Heart right ventricle (tissue), 16 donors: ENCODE results near the gene CD34. TPM values are rescaled to one million over a fixed set of nuclear protein-coding genes. Genes with fewer than 3 reads are reported as not detected.
"Not testable (repeated sequence)": the region's sequence is repeated elsewhere in the genome, so short reads cannot be mapped to it uniquely, and the experiment has no call there.

Source experiments
- ATAC-seq, 8 donors: fragments of 200-7000 bp; cut with Tn5 transposase; one replicate each; pipeline ENCODE4 v1.9.1; 2020; ENCODE audit warnings: mild to moderate bottlenecking in 8 of 8, moderate library complexity in 8 of 8, moderate number of reproducible peaks in 1 of 8
- DNase-seq, 2 donors: peaks; one replicate each; pipeline ENCODE4 v3.0.0-alpha.2; 2020
- H3K27ac ChIP-seq, 10 donors: fragments of 200-600 bp; sonication (generic) in 2 of 10; one replicate each; pipeline versions ENCODE4 v1.5.0 to v1.8.0; 2020 to 2022; ENCODE audit warnings: mild to moderate bottlenecking in 3 of 10
- H3K27me3 ChIP-seq, 7 donors: fragments of 200-600 bp; one replicate each; pipeline ENCODE4 v1.8.0; 2021 to 2022; ENCODE audit warnings: mild to moderate bottlenecking in 2 of 7
- H3K36me3 ChIP-seq, 9 donors: fragments of 200-600 bp; sonication (generic) in 1 of 9; one replicate each; pipeline versions ENCODE4 v1.5.0 to v1.8.0; 2020 to 2022; ENCODE audit warnings: mild to moderate bottlenecking in 2 of 9
- H3K4me1 ChIP-seq, 9 donors: fragments of 200-600 bp; sonication (generic) in 1 of 9; one replicate each; pipeline versions ENCODE4 v1.5.0 to v1.8.0; 2020 to 2022; ENCODE audit warnings: mild to moderate bottlenecking in 4 of 9
- H3K4me3 ChIP-seq, 10 donors: fragments of 200-600 bp; sonication (generic) in 2 of 10; one replicate each; pipeline versions ENCODE4 v1.5.0 to v1.8.0; 2020 to 2022; ENCODE audit warnings: mild to moderate bottlenecking in 7 of 10, moderate library complexity in 2 of 10
- H3K9me3 ChIP-seq, 11 donors: fragments of 200-600 bp in 10 of 11; sonication (generic) in 2 of 11; one replicate each; pipeline versions ENCODE4 v1.5.0 to v1.8.0; 2013 to 2022; ENCODE audit warnings: mild to moderate bottlenecking in 2 of 11, control low read depth in 1 of 11, moderate library complexity in 1 of 11
- CTCF ChIP-seq, 9 donors: fragments of 200-600 bp; sonication (generic) in 2 of 9; IDR thresholded peaks; one replicate each; pipeline versions ENCODE4 v1.5.0 to v1.8.0; 2021 to 2022; ENCODE audit warnings: antibody characterized with exemption in 9 of 9, mild to moderate bottlenecking in 5 of 9, moderate library complexity in 1 of 9
- WGBS, 2 donors: extraction: QIAGEN DNeasy Blood & Tissue Kit; methylation state at CpG; one replicate each; pipeline ENCODE4 v1.1.7; 2013; ENCODE audit warnings: inconsistent platforms in 1 of 2; 5-methylcytosine and 5-hydroxymethylcytosine counted together
- intact Hi-C, 10 donors: fragments of 100-400 bp; cut with DNase I; formaldehyde crosslinking; loops; one replicate each; pipeline versions ENCODE4 v1.11.1 to v1.14.2; 2022
- polyA plus RNA-seq, 2 donors: library from polyadenylated mRNA; stranded (reverse); fragments of 200-250 nt; gene quantifications; one replicate each; pipeline ENCODE4 v1.2.3, GENCODE V29; 2013
- total RNA-seq, 10 donors: library from RNA; stranded (reverse); fragmentation: NEBNext Ultra II Directional in 3 of 10; extraction: Animal tissue kit (Norgen Biotek cat#: 25700) in 3 of 10; gene quantifications; one replicate each; pipeline versions ENCODE4 v1.2.1 to v1.2.4, GENCODE V29; 2021 to 2023
- donor health status: Arrhythmogenic right ventricular cardiomyopathy.
- donor health status: ischemic (EF 13 %, LVEDD 7.1; RV severe dilation, severe dysfunction).
- donor health status: healthy with polysubstance abuse.
- donor health status: DM: no; HTN: yes; CAD: no.
- donor health status: DM: no; HTN: no; CAD: no.
- donor health status: ischemic (EF 25% LVEDD 6.9; RV normal size, moderate dysfunction).
- donor health status: ischemic (EF 25% LVEDD 5.7; RV mildly dilated, moderate dysfunction).
- donor health status: healthy.
- donor health status: DM: yes; HTN: yes; CAD: no.
- donor health status: Ischemic cardiomyopathy.
- donor health status: ischemic (EF 35%, LVEDD 5.7; RV mildly dilated, moderate dysfunction).
- donor health status: nonischemic (EF 11% LVEDD 7.7; RV severe dilation, severe dysfunction).
- donor health status: DM: yes; HTN: yes; CAD: no.
- donor health status: PGD.
- donor health status: ischemic (EF 29% LVEDD 5.4; RV normal size, mild dysfunction).
- donor health status: nonischemic (EF 23%, LVEDD 6.1; RV moderate dilation, normal function).

CD34 gene
- total and polyA plus RNA-seq, 12 donors, result 38.8 to 97.0 (median 52.8) TPM

GRCh38 chr1:207948536-207949250 is 37.8 kb upstream of the CD34 start:
- Histone ChIP-seq H3K36me3 (no peaks in the 10 kb centered on the region), H3K4me3 (no peak overlapping the region), H3K9me3 (peaks cover 0 to under 1% (median 0%) of the 10 kb centered on the region in 11 donors), H3K4me1 (peaks cover 0 to 33% (median 14%) of the 10 kb centered on the region in 9 donors), H3K27ac (peak overlapping the region in 8 of 10 donors; percentile 19 to 77 (median 56)), H3K27me3 (no peaks in the 10 kb centered on the region)
- DNase-seq (no peak), ATAC-seq (peak in 2 of 8 donors; percentile 39 to 52)
- 61 to 68% methylated on average over 3 of the region's 3 CpGs for WGBS, 2 donors
- no peak for TF ChIP-seq CTCF (IDR thresholded peaks at IDR 0.05)
- intact Hi-C loops, result no loop called here

DNA sequence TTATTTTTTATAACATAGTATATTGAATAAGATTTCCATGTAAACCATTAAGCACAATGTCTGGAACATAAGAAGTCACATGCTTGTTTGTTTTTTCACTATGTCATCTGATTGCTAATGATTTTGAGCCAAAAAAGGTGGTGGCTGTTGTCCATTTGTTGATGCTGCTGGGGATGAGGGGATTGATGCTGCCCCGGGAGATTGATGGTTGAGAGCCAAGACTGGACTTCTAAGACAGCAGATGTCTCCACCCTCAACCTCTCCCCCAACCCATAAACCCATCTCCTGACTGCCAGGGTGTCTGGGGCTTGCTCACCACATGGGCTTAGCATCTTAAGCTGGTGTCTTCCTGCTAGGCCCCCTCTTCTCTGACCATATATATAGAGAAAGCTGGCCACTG is 35.8 kb upstream of the CD34 start:
- H3K27me3 ChIP-seq, result no peaks in the 10 kb centered on the region
- no peaks in the 10 kb centered on the region for H3K9me3 ChIP-seq
- WGBS, 2 donors, result 62 to 64% methylated on average over 1 of the region's 1 CpG
- DNase-seq (no peak), ATAC-seq (no peak)
- no peak for TF ChIP-seq CTCF (IDR thresholded peaks at IDR 0.05)
- peaks cover 0 to 37% (median 24%) of the 10 kb centered on the region in 9 donors for H3K4me1 ChIP-seq
- intact Hi-C loops, result no loop called here
- H3K4me3 ChIP-seq, result no peak overlapping the region
- no peaks in the 10 kb centered on the region for H3K36me3 ChIP-seq
- peak overlapping the region in 1 of 10 donors; percentile 20 for H3K27ac ChIP-seq

GRCh38 chr1:207944571-207944970 is 33.6 kb upstream of the CD34 start:
- ATAC-seq (no peak), DNase-seq (no peak)
- Histone ChIP-seq H3K36me3 (no peaks in the 10 kb centered on the region), H3K4me1 (peaks cover 0 to 53% (median 17%) of the 10 kb centered on the region in 9 donors), H3K27ac (no peak overlapping the region), H3K27me3 (no peaks in the 10 kb centered on the region), H3K9me3 (no peaks in the 10 kb centered on the region), H3K4me3 (no peak overlapping the region)
- 86 to 89% methylated on average over 3 of the region's 3 CpGs for WGBS, 2 donors
- intact Hi-C loops, result no loop called here
- TF ChIP-seq CTCF (IDR thresholded peaks at IDR 0.05), result no peak

DNA sequence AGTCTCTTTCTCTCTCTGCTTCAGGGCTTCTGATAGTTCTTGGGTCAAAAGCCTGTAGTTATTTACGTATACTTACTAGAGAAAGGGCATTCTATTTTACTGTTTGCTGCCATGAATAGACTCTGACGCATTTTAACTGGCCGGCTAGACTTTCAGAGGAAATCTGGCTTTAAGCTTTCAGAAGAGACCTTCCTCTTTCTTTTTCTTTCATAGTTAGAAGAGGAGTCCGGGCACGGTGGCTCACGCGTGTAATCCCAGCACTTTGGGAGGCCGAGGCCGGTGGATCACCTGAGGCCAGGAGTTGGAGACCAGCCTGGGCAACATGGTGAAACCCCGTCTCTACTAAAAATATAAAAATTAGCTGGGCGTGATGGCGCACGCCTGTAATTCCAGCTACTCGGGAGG is 31.4 kb upstream of the CD34 start:
- peaks cover 0 to 47% (median 23%) of the 10 kb centered on the region in 9 donors for H3K4me1 ChIP-seq
- H3K4me3 ChIP-seq, result peak overlapping the region in 7 of 10 donors; percentile 16 to 39 (median 25)
- intact Hi-C loops, H3K27me3 ChIP-seq, DNase-seq, H3K36me3 ChIP-seq, H3K9me3 ChIP-seq: not testable (repeated sequence)
- 47 to 73% methylated on average over 14 of the region's 14 CpGs for WGBS, 2 donors
- peak in 7 of 8 donors; percentile 19 to 86 (median 59) for ATAC-seq
- peak overlapping the region; percentile 10 to 92 (median 82) for H3K27ac ChIP-seq

- Histone ChIP-seq H3K9me3 (no peaks in the 10 kb centered on the region), H3K36me3 (no peaks in the 10 kb centered on the region), H3K4me3 (peak overlapping the region in 6 of 10 donors; percentile 16 to 39 (median 26)), H3K27me3 (no peaks in the 10 kb centered on the region), H3K4me1 (peaks cover 0 to 47% (median 23%) of the 10 kb centered on the region in 9 donors), H3K27ac (peak overlapping the region; percentile 10 to 92 (median 82))
- peak; percentile 85 to 90 for DNase-seq
- WGBS, 2 donors, result 25% methylated on average over 7 of the region's 7 CpGs
- intact Hi-C loops, result no loop called here
- ATAC-seq, result peak; percentile 82 to 96 (median 95)
- peak in 1 of 9 donors; percentile 11 for TF ChIP-seq CTCF (IDR thresholded peaks at IDR 0.05)
These were observed 30.7 kb upstream of the CD34 start for GRCh38 chr1:207941665-207942064.
